GOT3 (cell line): ENCODE measurements around the gene CIBAR2.

Source experiments
- DNase-seq: peaks from one replicate; lab custom pipeline; 2025; ENCODE audit warnings: mixed read lengths; lab: John Stamatoyannopoulos, UW

The CIBAR2 gene

GRCh38 chr16:85083051-85083639 lies 29.1 kb downstream of the CIBAR2 start:
- no peak for DNase-seq

GRCh38 chr16:85082173-85083050 lies 29.9 kb downstream of the CIBAR2 start:
- no peak for DNase-seq

- no peak for DNase-seq
These were observed 30.5 kb downstream of the CIBAR2 start for GRCh38 chr16:85081765-85082164.

- no peak for DNase-seq
These were observed 31.2 kb downstream of the CIBAR2 start for GRCh38 chr16:85081038-85081437.

- no peak for DNase-seq
These were observed 32.3 kb downstream of the CIBAR2 start for GRCh38 chr16:85079785-85080570.

GRCh38 chr16:85078952-85079351 lies 33.3 kb downstream of the CIBAR2 start:
- no peak for DNase-seq

DNA sequence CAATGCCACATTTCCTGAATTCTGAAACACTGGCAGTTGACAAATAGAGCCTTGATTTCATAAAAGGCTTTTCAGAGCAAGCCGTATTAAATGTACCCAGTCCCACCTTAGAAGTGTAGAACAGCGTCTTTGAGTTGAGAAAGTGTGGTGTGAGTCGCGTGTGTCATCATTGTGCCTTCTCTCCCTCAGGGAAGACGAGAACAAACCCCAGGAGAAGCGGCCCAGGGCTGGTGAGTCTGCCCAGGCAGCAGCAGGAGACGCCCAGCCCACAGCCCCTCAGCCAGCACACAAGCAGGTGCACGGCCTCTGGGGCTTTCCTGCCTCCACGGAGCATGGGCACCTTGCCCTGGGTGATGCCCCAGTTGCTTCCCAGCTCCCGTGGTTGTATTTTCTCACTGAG lies 34.0 kb downstream of the CIBAR2 start:
- DNase-seq, result no peak

DNA sequence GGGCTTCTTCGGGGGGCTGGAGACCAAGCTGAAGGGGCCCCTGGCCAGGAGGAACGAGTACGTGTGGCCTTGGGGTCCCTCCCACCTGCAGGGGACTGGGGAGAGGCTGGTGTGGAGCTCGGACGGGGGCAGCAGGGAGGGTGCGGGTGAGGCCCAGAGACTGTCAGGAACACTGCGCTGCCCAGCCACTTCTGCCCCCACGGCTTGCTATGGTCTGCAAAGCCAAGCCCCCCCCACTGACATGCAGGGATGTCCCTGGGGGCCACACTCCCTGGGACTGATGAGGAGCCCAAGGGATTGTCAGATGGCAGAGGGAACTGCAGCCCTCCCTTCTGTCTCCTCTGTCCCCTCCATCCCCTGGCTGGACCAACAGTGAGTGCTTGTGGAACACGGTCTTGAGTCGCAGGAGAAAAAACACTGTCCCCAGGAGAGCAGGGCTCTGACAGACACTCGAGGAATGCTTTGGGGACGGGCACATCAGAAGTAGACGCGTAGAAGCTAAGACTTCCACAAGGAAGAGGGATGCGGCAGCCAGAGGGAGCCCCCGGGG lies 34.6 kb downstream of the CIBAR2 start:
- DNase-seq, result no peak

GRCh38 chr16:85077039-85077438 lies 35.2 kb downstream of the CIBAR2 start:
- DNase-seq, result no peak

GRCh38 chr16:85075236-85075924 lies 36.9 kb downstream of the CIBAR2 start:
- DNase-seq, result no peak

DNA sequence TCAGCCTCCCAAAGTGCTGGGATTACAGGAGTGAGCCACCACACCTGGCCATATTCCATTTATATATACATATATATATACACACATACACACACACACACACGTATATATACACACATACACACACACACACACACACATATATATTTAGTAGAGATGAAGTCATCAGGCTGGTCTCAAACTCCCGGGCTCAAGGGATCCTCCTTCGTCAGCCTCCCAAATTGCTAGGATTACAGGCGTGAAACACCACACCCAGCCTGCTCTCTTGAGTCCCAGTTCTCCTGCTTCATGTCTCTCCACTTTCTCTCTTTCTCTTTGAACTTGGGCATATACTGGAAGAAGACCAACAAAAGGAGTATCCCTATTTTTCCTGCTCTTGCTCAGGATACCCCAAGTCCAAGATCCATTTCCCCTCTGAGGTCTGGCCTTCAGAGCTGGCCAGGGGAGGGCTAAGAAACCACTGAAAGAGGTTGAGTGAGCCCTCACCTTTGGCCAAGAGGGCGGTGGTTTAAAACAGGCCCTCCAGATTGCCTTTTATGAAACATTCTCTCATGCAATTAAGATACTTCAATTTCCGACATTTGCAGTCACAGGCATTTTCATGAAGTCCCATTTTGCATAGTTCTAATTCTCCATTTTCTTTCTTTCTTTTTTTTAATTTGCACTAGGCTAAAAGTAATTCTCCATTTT lies 37.9 kb downstream of the CIBAR2 start:
- no peak for DNase-seq

DNA sequence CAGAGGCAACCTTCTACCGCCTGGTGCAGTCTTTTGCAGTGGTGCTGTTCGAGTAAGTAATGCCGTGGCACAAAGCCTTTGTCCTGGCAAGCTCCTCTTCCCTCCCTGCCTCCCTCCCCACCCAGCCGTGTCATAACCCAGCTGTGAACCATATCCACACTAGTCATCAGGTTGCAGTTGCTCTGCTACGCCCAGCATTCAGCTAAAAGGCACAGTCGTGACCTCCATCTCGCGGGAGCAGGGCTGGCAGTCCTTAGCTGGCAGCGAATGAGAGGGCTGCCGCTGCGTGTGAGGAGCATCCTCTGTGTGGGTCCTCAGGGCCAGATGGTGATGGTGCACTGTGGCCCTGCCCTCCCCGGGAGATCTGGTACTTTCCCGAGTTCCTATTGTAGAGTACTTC lies 39.3 kb downstream of the CIBAR2 start:
- DNase-seq, result peak; percentile 41

- DNase-seq, result no peak
These were observed 40.0 kb downstream of the CIBAR2 start for GRCh38 chr16:85072076-85072860.

- no peak for DNase-seq
These were observed 43.1 kb downstream of the CIBAR2 start for GRCh38 chr16:85069171-85069570.

DNA sequence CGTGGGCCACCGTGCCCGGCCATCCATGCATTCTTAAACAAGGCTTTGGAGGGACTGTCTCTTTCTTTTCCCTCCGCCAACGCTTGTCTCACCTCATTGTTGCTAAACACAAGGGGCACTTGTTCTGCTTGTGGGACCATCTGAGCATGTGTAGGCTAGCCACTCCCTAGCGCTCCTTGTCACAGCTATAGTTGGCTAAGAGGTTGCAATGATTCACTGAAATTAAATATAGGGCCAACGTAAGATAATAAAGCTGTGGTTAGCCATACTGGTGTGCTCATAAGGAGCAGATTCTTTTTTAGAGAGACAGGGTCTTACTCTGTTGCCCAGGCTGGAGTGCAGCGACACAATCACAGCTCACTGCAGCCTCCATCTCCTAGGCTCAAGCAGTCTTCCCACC lies 43.5 kb downstream of the CIBAR2 start:
- no peak for DNase-seq

- no peak for DNase-seq
These were observed 44.8 kb downstream of the CIBAR2 start for GRCh38 chr16:85067426-85067825.

DNA sequence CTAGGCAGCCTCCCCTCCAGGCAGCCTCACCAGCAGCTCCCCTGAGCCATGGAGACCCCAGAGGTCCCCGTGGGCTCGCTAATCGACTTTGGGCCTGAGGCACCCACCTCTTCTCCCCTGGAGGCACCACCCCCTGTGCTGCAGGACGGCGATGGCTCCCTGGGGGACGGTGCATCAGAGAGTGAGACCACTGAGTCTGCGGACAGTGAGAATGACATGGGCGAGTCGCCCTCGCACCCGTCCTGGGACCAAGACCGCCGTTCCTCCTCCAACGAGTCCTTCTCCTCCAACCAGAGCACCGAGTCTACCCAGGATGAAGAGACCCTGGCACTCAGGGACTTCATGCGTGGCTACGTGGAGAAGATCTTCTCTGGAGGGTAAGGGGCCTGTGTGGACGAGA lies 45.2 kb downstream of the CIBAR2 start:
- no peak for DNase-seq

- DNase-seq, result no peak
These were observed 45.9 kb downstream of the CIBAR2 start for GRCh38 chr16:85066346-85066885.

- DNase-seq, result no peak
These were observed 47.2 kb downstream of the CIBAR2 start for GRCh38 chr16:85065099-85065498.

- no peak for DNase-seq
These were observed 48.1 kb downstream of the CIBAR2 start for GRCh38 chr16:85064186-85064585.
